Mucosa of stomach (tissue), 1 donor: ENCODE measurements around the gene CEP192.
"Not testable (repeated sequence)": the region's sequence is repeated elsewhere in the genome, so short reads cannot be mapped to it uniquely, and the experiment has no call there.

Experiments
- H3K27me3 ChIP-seq: one replicate; pipeline ENCODE4 v1.7.0; 2013; ENCODE audit warnings: mild to moderate bottlenecking, low read length; ENCODE audit not compliant: control insufficient read depth, insufficient read depth
- H3K36me3 ChIP-seq: one replicate; pipeline ENCODE4 v1.7.0; 2013; ENCODE audit warnings: low read length; ENCODE audit not compliant: control insufficient read depth, insufficient read depth
- H3K4me1 ChIP-seq: one replicate; pipeline ENCODE4 v1.7.0; 2013; ENCODE audit warnings: mild to moderate bottlenecking, low read length; ENCODE audit not compliant: control insufficient read depth, insufficient read depth
- H3K4me3 ChIP-seq: one replicate; pipeline ENCODE4 v1.7.0; 2013; ENCODE audit warnings: low read length
- H3K9ac ChIP-seq: one replicate; pipeline ENCODE4 v1.7.0; 2013; ENCODE audit warnings: mild to moderate bottlenecking, low read length, moderate library complexity
- H3K9me3 ChIP-seq: one replicate; pipeline ENCODE4 v1.7.0; 2013; ENCODE audit warnings: mild to moderate bottlenecking, low read length, moderate library complexity; ENCODE audit not compliant: control insufficient read depth
- donor health status: Pancreatic carcinoma.

Gene CEP192

GRCh38 chr18:13096232-13096631 lies 105.1 kb downstream of the CEP192 start:
- Histone ChIP-seq H3K9me3 (no peaks in the 10 kb centered on the region), H3K27me3 (no peaks in the 10 kb centered on the region), H3K4me1 (no peaks in the 10 kb centered on the region), H3K4me3 (no peak overlapping the region), H3K36me3 (peaks cover 5% of the 10 kb centered on the region), H3K9ac (no peak overlapping the region)

- Histone ChIP-seq H3K27me3 (no peaks in the 10 kb centered on the region), H3K36me3 (peaks cover 5% of the 10 kb centered on the region), H3K9ac (no peak overlapping the region), H3K4me3 (no peak overlapping the region), H3K9me3 (no peaks in the 10 kb centered on the region), H3K4me1 (no peaks in the 10 kb centered on the region)
Observed at GRCh38 chr18:13096719-13097118, 105.6 kb downstream of the CEP192 start.

- not testable (repeated sequence) for H3K4me1 ChIP-seq, H3K9ac ChIP-seq, H3K36me3 ChIP-seq, H3K9me3 ChIP-seq, H3K27me3 ChIP-seq, H3K4me3 ChIP-seq
Observed at GRCh38 chr18:13098104-13098503, 106.9 kb downstream of the CEP192 start.

GRCh38 chr18:13099113-13099512 lies 108.0 kb downstream of the CEP192 start:
- no peak overlapping the region for H3K4me3 ChIP-seq
- peaks cover 5% of the 10 kb centered on the region for H3K36me3 ChIP-seq
- H3K9me3 ChIP-seq, result no peaks in the 10 kb centered on the region
- H3K9ac ChIP-seq, result no peak overlapping the region
- H3K4me1 ChIP-seq, result no peaks in the 10 kb centered on the region
- no peaks in the 10 kb centered on the region for H3K27me3 ChIP-seq

GRCh38 chr18:13100942-13101658 lies 109.9 kb downstream of the CEP192 start:
- Histone ChIP-seq H3K9ac (no peak overlapping the region), H3K36me3 (no peaks in the 10 kb centered on the region), H3K9me3 (no peaks in the 10 kb centered on the region), H3K27me3 (no peaks in the 10 kb centered on the region), H3K4me3 (no peak overlapping the region), H3K4me1 (no peaks in the 10 kb centered on the region)

- Histone ChIP-seq H3K4me3 (no peak overlapping the region), H3K4me1 (no peaks in the 10 kb centered on the region), H3K36me3 (no peaks in the 10 kb centered on the region), H3K9me3 (no peaks in the 10 kb centered on the region), H3K27me3 (no peaks in the 10 kb centered on the region), H3K9ac (no peak overlapping the region)
Observed at GRCh38 chr18:13101659-13102197, 110.6 kb downstream of the CEP192 start.

- H3K36me3 ChIP-seq, result no peaks in the 10 kb centered on the region
- no peaks in the 10 kb centered on the region for H3K27me3 ChIP-seq
- no peak overlapping the region for H3K4me3 ChIP-seq
Observed at GRCh38 chr18:13103366-13103765, 112.2 kb downstream of the CEP192 start.

GRCh38 chr18:13105059-13105458 lies 113.9 kb downstream of the CEP192 start:
- H3K9ac ChIP-seq, result no peak overlapping the region
- H3K4me3 ChIP-seq, result no peak overlapping the region
- no peaks in the 10 kb centered on the region for H3K27me3 ChIP-seq
- H3K4me1 ChIP-seq, result no peaks in the 10 kb centered on the region
- no peaks in the 10 kb centered on the region for H3K9me3 ChIP-seq
- no peaks in the 10 kb centered on the region for H3K36me3 ChIP-seq

More at GRCh38 chr18:13103366-13103765, 112.2 kb downstream of the CEP192 start:
- Histone ChIP-seq H3K9me3 (no peaks in the 10 kb centered on the region), H3K4me1 (no peaks in the 10 kb centered on the region), H3K9ac (no peak overlapping the region)

GRCh38 chr18:13107074-13107473 lies 115.9 kb downstream of the CEP192 start:
- no peak overlapping the region for H3K4me3 ChIP-seq
- no peaks in the 10 kb centered on the region for H3K4me1 ChIP-seq
- H3K9me3 ChIP-seq, result no peaks in the 10 kb centered on the region
- H3K27me3 ChIP-seq, result no peaks in the 10 kb centered on the region
- H3K36me3 ChIP-seq, result no peaks in the 10 kb centered on the region
- no peak overlapping the region for H3K9ac ChIP-seq

GRCh38 chr18:13108330-13108729 lies 117.2 kb downstream of the CEP192 start:
- no peaks in the 10 kb centered on the region for H3K9me3 ChIP-seq
- H3K27me3 ChIP-seq, result no peaks in the 10 kb centered on the region
- H3K4me1 ChIP-seq, result no peaks in the 10 kb centered on the region
- no peaks in the 10 kb centered on the region for H3K36me3 ChIP-seq
- H3K9ac ChIP-seq, result no peak overlapping the region
- no peak overlapping the region for H3K4me3 ChIP-seq

GRCh38 chr18:13110559-13110958 lies 119.4 kb downstream of the CEP192 start:
- Histone ChIP-seq H3K4me3 (no peak overlapping the region), H3K36me3 (no peaks in the 10 kb centered on the region), H3K4me1 (no peaks in the 10 kb centered on the region), H3K27me3 (no peaks in the 10 kb centered on the region), H3K9ac (no peak overlapping the region), H3K9me3 (no peaks in the 10 kb centered on the region)

GRCh38 chr18:13112982-13113381 lies 121.8 kb downstream of the CEP192 start:
- Histone ChIP-seq H3K27me3 (no peaks in the 10 kb centered on the region), H3K9ac (no peak overlapping the region), H3K4me1 (no peaks in the 10 kb centered on the region), H3K4me3 (no peak overlapping the region), H3K36me3 (no peaks in the 10 kb centered on the region), H3K9me3 (no peaks in the 10 kb centered on the region)
